Mesenchymal stem cell (in vitro differentiated cells and primary cell): ENCODE data around the gene PANK1.
A peak's percentile ranks its signal among the peaks of the same experiment; 100 is the strongest.

Source experiments
- DNase-seq: peaks from one replicate; pipeline ENCODE4 v3.0.0-alpha.2; 2013
- H2AFZ ChIP-seq: one replicate; pipeline ENCODE4 v1.6.1; 2013; ENCODE audit warnings: low read depth, mild to moderate bottlenecking, control low read depth, inconsistent platforms, low read length, moderate library complexity
- H2AK5ac ChIP-seq: 2 replicates; pipeline ENCODE4 v1.6.1; 2013; ENCODE audit warnings: low read length, moderate library complexity, mild to moderate bottlenecking, inconsistent platforms; ENCODE audit not compliant: severe bottlenecking
- H2BK120ac ChIP-seq: one replicate; pipeline ENCODE4 v1.6.1; 2013; ENCODE audit warnings: low read depth, mild to moderate bottlenecking, inconsistent platforms, low read length, moderate library complexity
- H2BK12ac ChIP-seq, 2 experiments: one replicate each; pipeline ENCODE4 v1.6.1; 2013; ENCODE audit warnings: inconsistent platforms in 2 of 2, low read length in 2 of 2, mild to moderate bottlenecking in 2 of 2, moderate library complexity in 2 of 2, control low read depth in 1 of 2
- H2BK15ac ChIP-seq: one replicate; pipeline ENCODE4 v1.6.1; 2013; ENCODE audit warnings: mild to moderate bottlenecking, low read depth, inconsistent platforms; ENCODE audit not compliant: poor library complexity, severe bottlenecking
- H2BK5ac ChIP-seq: 2 replicates; pipeline ENCODE4 v1.6.1; 2013; ENCODE audit warnings: low read depth, mild to moderate bottlenecking, low read length, control low read depth, inconsistent platforms; ENCODE audit not compliant: poor library complexity, severe bottlenecking
- H3K14ac ChIP-seq, 2 experiments: one replicate each; pipeline ENCODE4 v1.6.1; 2013; ENCODE audit warnings: inconsistent platforms in 2 of 2, low read length in 2 of 2, control low read depth in 1 of 2, mild to moderate bottlenecking in 1 of 2, moderate library complexity in 1 of 2
- H3K18ac ChIP-seq, 2 experiments: one replicate each; pipeline ENCODE4 v1.6.1; 2013; ENCODE audit warnings: inconsistent platforms in 2 of 2, low read length in 2 of 2, control low read depth in 1 of 2, low read depth in 1 of 2, mild to moderate bottlenecking in 1 of 2
- H3K23ac ChIP-seq, 2 experiments: one replicate each; pipeline ENCODE4 v1.6.1; 2013; ENCODE audit warnings: inconsistent platforms in 2 of 2, low read length in 2 of 2, mild to moderate bottlenecking in 2 of 2, moderate library complexity in 2 of 2, control low read depth in 1 of 2
- H3K27ac ChIP-seq: 2 replicates; pipeline ENCODE4 v1.5.1; 2013; ENCODE audit warnings: mild to moderate bottlenecking, moderate library complexity, low read length, control low read depth, inconsistent platforms; ENCODE audit not compliant: poor library complexity, severe bottlenecking
- H3K27me3 ChIP-seq, 2 experiments: 2 replicates each; pipeline versions ENCODE4 v1.6.1 to v1.7.0; 2013; ENCODE audit warnings: low read length in 2 of 2, mild to moderate bottlenecking in 2 of 2, moderate library complexity in 2 of 2, control low read depth in 1 of 2, inconsistent platforms in 1 of 2; ENCODE audit not compliant: control insufficient read depth in 1 of 2, insufficient read depth in 1 of 2
- H3K36me3 ChIP-seq, 2 experiments: 2 replicates each; pipeline versions ENCODE4 v1.6.1 to v1.7.0; 2013; ENCODE audit warnings: low read length in 2 of 2, control low read depth in 1 of 2, inconsistent platforms in 1 of 2, low read depth in 1 of 2, mild to moderate bottlenecking in 1 of 2; ENCODE audit not compliant: insufficient read depth in 2 of 2, control insufficient read depth in 1 of 2
- H3K4ac ChIP-seq, 2 experiments: one replicate each; pipeline ENCODE4 v1.6.1; 2013; ENCODE audit warnings: inconsistent platforms in 2 of 2, low read length in 2 of 2, mild to moderate bottlenecking in 2 of 2, moderate library complexity in 2 of 2, control low read depth in 1 of 2, low read depth in 1 of 2
- H3K4me1 ChIP-seq: 2 replicates; pipeline ENCODE4 v1.6.1; 2013; ENCODE audit warnings: low read depth, low read length, control low read depth; ENCODE audit not compliant: control insufficient read depth, insufficient read depth
- H3K4me2 ChIP-seq: 2 replicates; pipeline ENCODE4 v1.6.1; 2013; ENCODE audit warnings: low read length, mild to moderate bottlenecking, inconsistent platforms; ENCODE audit not compliant: poor library complexity, severe bottlenecking
- H3K4me3 ChIP-seq, 2 experiments: 2 replicates each; pipeline versions ENCODE4 v1.5.1 to v1.7.0; 2013; ENCODE audit warnings: low read length in 2 of 2, mild to moderate bottlenecking in 2 of 2, control low read depth in 1 of 2, low read depth in 1 of 2; ENCODE audit not compliant: insufficient read depth in 1 of 2
- H3K79me1 ChIP-seq: replicated peaks from 2 replicates; pipeline ENCODE4 v1.6.1; 2013; ENCODE audit warnings: mild to moderate bottlenecking, control low read depth, low read length, inconsistent platforms; ENCODE audit not compliant: poor library complexity, severe bottlenecking
- H3K9ac ChIP-seq: 2 replicates; pipeline ENCODE4 v1.7.0; 2013; ENCODE audit warnings: mild to moderate bottlenecking, low read length, moderate library complexity
- H3K9me3 ChIP-seq: 2 replicates; pipeline ENCODE4 v1.7.0; 2013; ENCODE audit warnings: mild to moderate bottlenecking, low read length; ENCODE audit not compliant: control insufficient read depth
- H4K8ac ChIP-seq: one replicate; pipeline ENCODE4 v1.6.1; 2013; ENCODE audit warnings: inconsistent platforms, mild to moderate bottlenecking, low read length, moderate library complexity
- H4K91ac ChIP-seq: one replicate; pipeline ENCODE4 v1.6.1; 2013; ENCODE audit warnings: mild to moderate bottlenecking, low read length, inconsistent platforms
- WGBS: methylation state at CpG from one replicate; pipeline ENCODE4 v1.1.7; 2013; ENCODE audit warnings: mixed read lengths; 5-methylcytosine and 5-hydroxymethylcytosine counted together

Gene PANK1

GRCh38 chr10:89537364-89537763, 107.7 kb downstream of the PANK1 start:
- Histone ChIP-seq H2AK5ac (no peak overlapping the region), H3K79me1 (no peaks in the 10 kb centered on the region), H2BK120ac (no peak overlapping the region), H2BK5ac (no peak overlapping the region), H3K4ac (no peak overlapping the region), H3K14ac (no peak overlapping the region), H3K18ac (no peak overlapping the region), H3K9me3 (no peaks in the 10 kb centered on the region), H3K27ac (no peak overlapping the region), H3K27me3 (peaks cover 16 to 67% of the 10 kb centered on the region in 2 experiments), H3K4me3 (no peak overlapping the region), H2AFZ (no peak overlapping the region), H4K91ac (no peak overlapping the region), H2BK12ac (no peak overlapping the region), H2BK15ac (no peak overlapping the region), H4K8ac (no peak overlapping the region), H3K9ac (no peak overlapping the region), H3K4me1 (peaks cover 12% of the 10 kb centered on the region), H3K23ac (no peak overlapping the region), H3K36me3 (no peaks in the 10 kb centered on the region), H3K4me2 (no peak overlapping the region)
- 87% methylated on average over 1 of the region's 1 CpG for WGBS
- DNase-seq, result no peak

DNA sequence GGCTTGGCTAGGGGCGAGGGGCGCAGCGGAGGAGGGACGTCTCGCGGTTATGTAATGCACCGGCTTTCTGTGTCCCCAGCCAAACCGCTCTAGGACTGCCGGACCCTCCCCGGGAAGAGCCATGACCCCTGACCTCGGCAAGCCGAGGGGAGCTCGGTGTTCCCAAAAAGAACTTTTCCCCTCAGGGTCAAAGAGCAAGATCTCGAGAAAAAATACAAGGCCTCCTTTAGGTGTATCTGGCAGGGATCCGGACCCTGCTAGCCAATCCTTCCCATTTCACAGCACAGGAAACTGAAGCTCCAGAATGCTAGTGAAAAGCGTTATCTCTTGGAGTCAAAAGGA, 109.1 kb downstream of the PANK1 start:
- Histone ChIP-seq H3K4ac (no peak overlapping the region), H3K79me1 (no peaks in the 10 kb centered on the region), H3K4me1 (peaks cover 12% of the 10 kb centered on the region), H3K9me3 (no peaks in the 10 kb centered on the region), H4K8ac (peak overlapping the region; percentile 72), H2AK5ac (no peak overlapping the region), H3K18ac (peak overlapping the region in 1 of 2 experiments; percentile 54), H3K4me2 (peak overlapping the region; percentile 83), H2BK5ac (no peak overlapping the region), H4K91ac (no peak overlapping the region), H3K36me3 (no peaks in the 10 kb centered on the region), H2BK120ac (no peak overlapping the region), H2BK12ac (peak overlapping the region in 1 of 2 experiments; percentile 76), H2AFZ (no peak overlapping the region), H3K23ac (no peak overlapping the region), H3K27me3 (peaks cover 16 to 72% of the 10 kb centered on the region in 2 experiments), H3K14ac (no peak overlapping the region), H3K4me3 (peak overlapping the region; percentile 53 to 60), H2BK15ac (no peak overlapping the region), H3K9ac (no peak overlapping the region), H3K27ac (no peak overlapping the region)
- 17% methylated on average over 16 of the region's 16 CpGs for WGBS
- DNase-seq, result no peak

GRCh38 chr10:89535171-89536012, 109.7 kb downstream of the PANK1 start, which contains the start of gene SLC16A12:
Gene SLC16A12, minus strand, starts transcription at chr10:89535594. Its CDS starts 73,016 bp downstream, at chr10:89462578.
- no peak within 1 kb of the TSS for H4K91ac ChIP-seq
- peaks cover 16 to 72% of the 10 kb centered on the region in 2 experiments for H3K27me3 ChIP-seq
- peak within 1 kb of the TSS; percentile 60 to 67 for H3K4me3 ChIP-seq
- H3K4ac ChIP-seq, result peak within 1 kb of the TSS in 1 of 2 experiments; percentile 43
- peak within 1 kb of the TSS; percentile 72 for H4K8ac ChIP-seq
- no peak within 1 kb of the TSS for H2BK120ac ChIP-seq
- H2AK5ac ChIP-seq, result no peak within 1 kb of the TSS
- H3K27ac ChIP-seq, result no peak within 1 kb of the TSS
- H3K9ac ChIP-seq, result no peak within 1 kb of the TSS
- H3K18ac ChIP-seq, result peak within 1 kb of the TSS; percentile 26 to 54
- WGBS, result 2% methylated on average over 57 of the region's 87 CpGs
- no peaks in the 10 kb centered on the region for H3K36me3 ChIP-seq
- peak; percentile 33 for DNase-seq
- peaks cover 12% of the 10 kb centered on the region for H3K4me1 ChIP-seq
- H3K9me3 ChIP-seq, result no peaks in the 10 kb centered on the region
- H3K4me2 ChIP-seq, result peak within 1 kb of the TSS; percentile 83
- H2AFZ ChIP-seq, result peak within 1 kb of the TSS; percentile 72
- H2BK15ac ChIP-seq, result peak within 1 kb of the TSS; percentile 94
- H3K23ac ChIP-seq, result peak within 1 kb of the TSS in 1 of 2 experiments; percentile 96
- H2BK5ac ChIP-seq, result no peak within 1 kb of the TSS
- no peaks in the 10 kb centered on the region for H3K79me1 ChIP-seq
- peak within 1 kb of the TSS in 1 of 2 experiments; percentile 94 for H3K14ac ChIP-seq
- H2BK12ac ChIP-seq, result peak within 1 kb of the TSS; percentile 64 to 76

DNA sequence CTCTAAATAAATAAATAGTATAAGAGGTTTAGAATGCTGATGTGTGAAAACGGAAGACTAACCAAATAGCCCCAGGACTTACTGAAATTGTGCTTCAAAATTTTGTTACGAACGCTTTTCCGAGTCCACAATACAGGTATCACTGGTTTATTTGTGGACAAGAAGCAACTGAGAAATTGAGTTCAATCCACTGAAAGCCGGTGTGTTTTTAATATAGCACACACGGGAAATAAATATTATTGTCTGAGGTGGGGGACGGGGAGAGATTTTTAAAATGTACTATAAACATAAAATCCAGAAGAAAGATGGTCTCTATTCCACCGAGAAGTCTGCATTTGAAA, 110.2 kb downstream of the PANK1 start:
- no peak overlapping the region for H3K18ac ChIP-seq
- WGBS, result 11% methylated on average over 6 of the region's 8 CpGs
- peak overlapping the region; percentile 83 for H3K4me2 ChIP-seq
- H3K9me3 ChIP-seq, result no peaks in the 10 kb centered on the region
- H3K27ac ChIP-seq, result no peak overlapping the region
- no peak overlapping the region for H2AFZ ChIP-seq
- DNase-seq, result no peak
- no peaks in the 10 kb centered on the region for H3K36me3 ChIP-seq
- H3K4ac ChIP-seq, result no peak overlapping the region
- no peak overlapping the region for H3K23ac ChIP-seq
- no peak overlapping the region for H4K8ac ChIP-seq
- H2BK5ac ChIP-seq, result no peak overlapping the region
- H3K27me3 ChIP-seq, result peaks cover 16 to 66% of the 10 kb centered on the region in 2 experiments
- H3K4me1 ChIP-seq, result peaks cover 12% of the 10 kb centered on the region
- no peak overlapping the region for H3K9ac ChIP-seq
- no peak overlapping the region for H2BK120ac ChIP-seq
- H2BK12ac ChIP-seq, result no peak overlapping the region
- no peak overlapping the region for H3K14ac ChIP-seq
- H3K79me1 ChIP-seq, result no peaks in the 10 kb centered on the region
- no peak overlapping the region for H2AK5ac ChIP-seq
- no peak overlapping the region for H2BK15ac ChIP-seq
- H4K91ac ChIP-seq, result no peak overlapping the region
- H3K4me3 ChIP-seq, result peak overlapping the region; percentile 60 to 67
